ENCODE measurements around the gene CD8A.
"Not testable (repeated sequence)": the region's sequence is repeated elsewhere in the genome, so short reads cannot be mapped to it uniquely, and the experiment has no call there.

Gene CD8A

DNA sequence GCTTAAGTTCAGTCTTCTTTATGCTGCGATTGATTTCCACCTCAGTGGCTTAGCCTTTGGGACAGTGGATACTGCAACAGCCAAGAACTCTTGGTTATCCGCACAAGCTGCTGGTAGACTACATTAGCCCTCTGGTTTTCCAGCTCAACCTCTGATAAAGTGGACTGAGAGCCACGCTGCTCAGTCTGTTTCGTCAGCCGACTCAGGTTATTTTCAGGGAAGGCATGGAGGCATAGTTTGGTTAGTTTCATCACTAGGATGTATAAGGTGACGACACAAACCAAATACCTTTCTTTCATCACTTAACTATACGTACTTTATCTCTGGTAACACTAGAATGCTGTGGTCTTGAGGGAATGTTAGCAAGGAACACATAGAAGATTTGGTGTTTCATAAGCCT lies 14.2 kb downstream of the CD8A start:
- DNase-seq: no peak

DNA sequence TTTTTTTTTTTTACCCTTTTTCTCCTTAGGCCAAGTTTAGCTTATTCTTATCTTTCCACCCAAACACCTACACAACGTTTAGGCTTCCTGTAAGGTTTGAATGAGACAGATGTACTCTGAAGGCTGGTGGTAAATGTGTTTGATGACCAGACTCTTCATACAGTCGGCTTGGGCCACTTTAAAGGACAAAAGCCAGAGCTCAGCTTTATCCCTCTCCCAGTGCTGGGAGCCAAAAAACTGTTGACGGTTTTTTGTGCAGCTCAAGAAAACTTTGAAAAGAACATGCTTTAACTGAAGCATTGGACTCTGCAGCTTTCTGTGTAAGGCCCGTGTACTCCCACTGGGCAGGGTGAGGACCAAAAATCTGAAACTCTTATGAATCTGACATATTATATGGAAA lies 15.4 kb downstream of the CD8A start:
- no peak for DNase-seq

- DNase-seq: no peak
Observed at GRCh38 chr2:86774862-86775261, 15.9 kb downstream of the CD8A start.

- DNase-seq: no peak
Observed at GRCh38 chr2:86772611-86773010, 18.1 kb downstream of the CD8A start.

GRCh38 chr2:86770816-86771301 lies 19.9 kb downstream of the CD8A start:
- DNase-seq: no peak

DNA sequence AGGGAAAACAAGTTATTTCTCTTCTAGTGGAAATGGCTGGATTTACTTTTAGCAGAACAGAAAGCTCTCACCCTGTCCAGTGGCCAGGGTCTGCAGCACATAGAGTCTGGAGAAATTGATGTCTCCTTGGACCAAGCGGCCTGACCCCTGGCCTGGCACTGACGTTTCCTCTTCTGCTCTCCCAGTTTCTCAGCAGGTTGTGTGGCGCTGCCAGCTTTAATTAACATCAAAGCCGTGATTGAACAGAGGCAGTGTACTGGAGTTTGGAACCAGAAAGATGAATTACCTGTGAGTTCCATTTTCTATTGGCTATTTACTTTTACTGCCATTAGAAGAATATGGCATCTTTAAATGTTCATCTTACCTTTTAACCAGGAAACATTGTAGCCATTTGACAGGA lies 20.9 kb downstream of the CD8A start:
- no peak for DNase-seq

DNA sequence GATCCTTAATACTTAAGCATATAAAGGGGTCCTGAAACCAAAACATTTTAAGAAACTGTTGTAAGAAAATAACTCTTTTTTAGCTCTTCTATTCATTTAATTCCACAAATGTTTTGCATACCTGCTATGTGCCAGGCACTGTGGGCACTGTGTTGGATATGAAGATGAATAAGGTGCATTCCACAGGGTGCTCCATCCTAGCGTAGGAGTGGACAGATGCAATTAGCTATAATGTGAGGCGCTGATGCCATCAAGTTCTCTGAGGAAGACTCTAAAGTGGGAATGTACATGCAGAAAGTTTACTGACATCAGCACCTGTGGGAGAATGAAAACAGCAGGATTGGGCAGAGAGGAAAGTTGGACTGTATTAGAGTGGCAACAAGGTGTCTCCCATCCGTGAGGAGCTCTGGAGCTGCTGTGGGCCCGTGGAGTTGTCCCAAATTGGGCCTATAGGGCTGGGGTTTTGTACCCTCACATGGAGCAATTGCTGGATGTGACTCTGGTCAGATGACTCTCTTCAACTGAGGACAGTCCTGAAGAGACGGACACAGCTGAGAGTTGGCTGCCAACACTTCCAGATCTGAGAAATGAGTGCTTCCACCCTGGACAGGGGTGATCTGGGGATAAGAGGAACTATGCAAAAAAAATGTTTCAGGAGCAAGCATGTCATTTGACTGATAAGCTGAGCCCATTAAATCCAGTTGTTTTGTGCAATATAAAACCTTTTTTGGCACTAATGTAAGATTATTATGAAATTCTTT lies 22.3 kb downstream of the CD8A start:
- DNase-seq: no peak

- DNase-seq: no peak
Observed at GRCh38 chr2:86765310-86765695, 25.4 kb downstream of the CD8A start.

DNA sequence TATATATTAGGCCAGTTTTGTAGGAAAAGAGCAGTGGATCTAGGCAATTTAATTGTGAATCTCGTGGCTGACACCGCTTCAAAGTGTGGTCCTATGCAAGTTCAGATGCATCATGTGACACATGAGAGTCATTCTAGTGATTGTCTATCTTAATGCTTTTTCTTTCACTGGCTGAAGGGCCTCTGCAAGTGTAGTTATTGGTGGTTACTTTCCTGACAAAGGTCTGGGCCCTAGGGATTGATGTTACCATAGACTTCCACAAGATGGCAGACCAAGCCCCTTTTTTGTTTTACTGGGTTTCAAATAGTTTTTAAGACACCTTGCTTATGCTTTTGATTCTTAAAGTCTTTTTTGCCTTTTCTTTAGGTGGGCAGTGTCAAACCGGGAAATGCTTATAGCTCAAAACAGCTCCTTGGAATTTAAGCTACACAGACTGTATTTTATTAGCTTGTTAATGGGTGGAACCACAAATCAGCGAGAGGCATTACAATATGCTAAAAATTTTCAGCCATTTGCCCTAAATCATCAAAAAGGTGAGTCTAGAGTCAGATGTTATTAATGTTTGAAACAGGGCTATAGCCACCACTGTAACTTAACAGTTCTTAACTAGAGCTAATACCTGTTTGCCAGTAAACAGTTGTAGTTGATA lies 25.9 kb downstream of the CD8A start:
- DNase-seq: peak in 2 of 5 experiments; percentile 46 to 60

DNA sequence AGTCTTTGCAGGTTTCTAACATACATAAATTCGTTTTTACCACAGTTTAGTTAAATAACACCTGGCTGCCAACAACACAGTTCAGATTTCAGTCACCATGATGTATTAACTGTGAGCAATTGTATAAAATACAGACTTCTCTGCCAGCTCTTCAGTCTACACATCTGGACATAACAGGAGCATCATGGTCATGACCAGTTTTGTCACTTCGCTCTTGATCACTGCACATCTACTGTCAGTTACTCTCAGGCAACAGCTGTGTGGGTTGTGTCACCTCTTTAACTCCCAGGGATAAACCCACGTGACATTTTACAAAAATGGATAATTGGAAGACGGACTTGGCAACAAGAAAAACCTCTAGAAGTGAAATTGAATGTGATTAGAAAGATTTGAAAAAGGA lies 30.3 kb downstream of the CD8A start:
- peak in 1 of 5 experiments; percentile 4 for DNase-seq

DNA sequence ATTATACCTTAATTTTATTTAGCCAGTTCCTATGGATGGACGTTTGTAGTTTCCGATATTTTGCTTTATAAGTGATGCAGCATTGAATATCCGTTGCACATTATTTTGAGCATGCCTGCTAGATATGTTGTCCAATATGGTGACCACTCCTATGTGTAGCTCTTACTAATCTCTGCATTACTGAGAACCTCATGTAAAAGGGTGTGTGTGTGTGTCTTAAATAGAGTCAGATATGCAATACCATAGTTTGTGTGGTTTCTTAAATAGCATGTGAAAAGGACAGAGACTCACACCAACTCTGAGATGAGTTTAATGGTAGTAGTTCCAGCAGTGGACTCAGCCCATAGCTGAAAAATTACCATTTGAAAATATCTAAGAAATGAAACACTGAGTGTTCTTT lies 32.3 kb downstream of the CD8A start:
- DNase-seq: no peak

GRCh38 chr2:86753606-86754005 lies 37.1 kb downstream of the CD8A start:
- no peak for DNase-seq

DNA sequence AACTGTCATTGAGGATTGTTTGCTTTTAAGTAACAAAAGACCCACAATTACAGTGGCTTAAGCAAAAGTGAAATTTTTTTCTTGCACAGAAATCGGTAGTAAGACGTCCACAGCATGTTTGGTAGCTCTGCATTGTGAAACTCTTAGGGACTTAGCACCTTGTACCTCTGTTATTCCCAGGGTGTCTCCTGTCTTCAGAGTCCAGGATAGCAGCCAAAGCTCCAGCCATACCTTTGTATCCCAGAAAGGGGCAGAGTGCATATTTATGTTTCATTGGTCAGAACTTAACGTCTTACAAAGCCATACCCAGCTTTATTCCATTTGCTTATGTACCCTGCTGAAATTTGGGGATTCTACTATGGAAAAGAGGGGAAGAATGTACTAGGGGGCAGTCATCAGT lies 37.8 kb downstream of the CD8A start:
- DNase-seq: no peak

- no peak for DNase-seq
Observed at GRCh38 chr2:86751778-86752177, 38.9 kb downstream of the CD8A start.

GRCh38 chr2:86750240-86750839 lies 40.4 kb downstream of the CD8A start:
- peak in 1 of 5 experiments; percentile 22 for DNase-seq

DNA sequence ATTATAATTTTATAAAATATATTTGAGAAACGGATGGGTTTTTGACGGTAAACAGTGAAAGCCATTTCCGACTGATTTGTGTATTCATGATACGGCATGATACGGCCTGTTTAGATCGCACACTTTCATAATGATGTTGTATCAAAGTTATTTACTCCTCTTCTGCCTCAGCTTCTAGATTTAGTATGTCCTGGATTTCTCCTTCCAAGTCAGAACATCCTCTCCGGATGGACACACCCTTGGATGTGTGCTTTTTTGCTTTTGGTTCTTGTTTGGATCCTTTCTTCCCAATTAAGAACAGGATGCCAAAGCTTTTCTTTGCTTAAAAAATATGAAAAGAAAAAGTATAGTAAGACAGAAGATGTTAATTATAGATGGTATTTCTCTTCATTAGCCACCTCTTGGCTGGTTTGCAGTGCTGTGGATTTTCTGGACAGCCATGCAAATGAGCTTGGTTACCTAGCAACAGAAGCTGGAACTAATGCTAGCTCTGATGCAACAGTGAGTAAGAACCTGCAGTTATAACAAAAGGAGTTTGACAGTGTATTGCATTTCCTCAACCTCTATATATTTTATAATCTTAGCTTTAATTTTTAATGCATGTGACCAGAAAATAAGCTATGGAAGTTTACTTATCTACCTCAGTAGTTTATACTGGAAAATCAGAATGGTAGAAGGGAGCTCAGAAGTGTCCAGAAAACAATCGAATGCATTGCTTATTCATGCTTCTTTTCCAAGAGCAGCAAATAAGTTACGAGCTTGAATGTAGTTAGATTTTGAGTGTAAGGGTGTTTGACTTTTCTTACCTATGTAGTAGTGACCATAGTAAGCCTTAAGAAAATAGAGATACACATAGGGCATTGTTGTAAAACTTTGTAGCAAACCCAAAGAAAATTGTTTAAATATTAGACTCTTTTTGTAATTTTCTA lies 42.7 kb downstream of the CD8A start:
- DNase-seq: no peak

GRCh38 chr2:86746939-86747338 lies 43.8 kb downstream of the CD8A start:
- DNase-seq: no peak

GRCh38 chr2:86744152-86744551 lies 46.6 kb downstream of the CD8A start:
- DNase-seq: no peak

GRCh38 chr2:86741889-86742498 lies 48.7 kb downstream of the CD8A start:
- DNase-seq: peak in 1 of 5 experiments; percentile 22

- DNase-seq: not testable (repeated sequence)
Observed at GRCh38 chr2:86739889-86740288, 50.8 kb downstream of the CD8A start.

GRCh38 chr2:86739485-86739884 lies 51.2 kb downstream of the CD8A start:
- DNase-seq: not testable (repeated sequence)

GRCh38 chr2:86734896-86735295 lies 55.8 kb downstream of the CD8A start:
- DNase-seq: not testable (repeated sequence)
